Gastroesophageal sphincter (tissue), 4 donors: ENCODE data around the gene USP46. TPM values are rescaled to one million over a fixed set of nuclear protein-coding genes. Genes with fewer than 3 reads are reported as not detected.

ENCODE experiments used
- ATAC-seq: fragments of 150-250 bp; one replicate; pipeline ENCODE4 v1.9.1; 2016; ENCODE audit warnings: mild to moderate bottlenecking, moderate library complexity
- H3K27ac ChIP-seq, 4 donors: fragments of 200-600 bp; sonication (generic) in 3 of 4; 1 replicate in 3 of 4; 2 replicates in 1 of 4; pipeline ENCODE4 v1.5.1; 2016 to 2019
- H3K27me3 ChIP-seq: fragments of 200-600 bp; sonication (generic); one replicate; pipeline ENCODE4 v1.5.1; 2019
- H3K36me3 ChIP-seq, 2 donors: fragments of 200-600 bp; sonication (generic); one replicate each; pipeline ENCODE4 v1.5.1; 2019; ENCODE audit warnings: control low read depth in 1 of 2
- H3K4me1 ChIP-seq, 3 donors: fragments of 200-600 bp; sonication (generic); 1 replicate in 2 of 3; 2 replicates in 1 of 3; pipeline ENCODE4 v1.5.1; 2016 to 2019; ENCODE audit warnings: control low read depth in 2 of 3
- H3K4me3 ChIP-seq, 2 donors: fragments of 200-600 bp; sonication (generic); one replicate each; pipeline ENCODE4 v1.5.1; 2019; ENCODE audit warnings: mild to moderate bottlenecking in 1 of 2, moderate library complexity in 1 of 2
- H3K9me3 ChIP-seq, 3 donors: fragments of 200-600 bp; sonication (generic); one replicate each; pipeline ENCODE4 v1.5.1; 2017 to 2019; ENCODE audit warnings: control low read depth in 2 of 3
- EP300 ChIP-seq: sonication (generic); formaldehyde crosslinking; IDR thresholded peaks from one replicate; pipeline ENCODE4 v1.6.1; 2017; ENCODE audit warnings: antibody characterized with exemption, mild to moderate bottlenecking
- POLR2A ChIP-seq, 2 donors: fragments of 450-650 bp; IDR thresholded peaks; one replicate each; pipeline ENCODE4 v1.6.1; 2017; ENCODE audit warnings: antibody characterized with exemption in 2 of 2, mild to moderate bottlenecking in 2 of 2, moderate library complexity in 1 of 2
- POLR2AphosphoS5 ChIP-seq: sonication (generic); formaldehyde crosslinking; IDR thresholded peaks from one replicate; pipeline ENCODE4 v1.6.1; 2017; ENCODE audit warnings: antibody characterized with exemption
- WGBS, 2 donors: methylation state at CpG; one replicate each; pipeline ENCODE4 v1.1.5; 2018; ENCODE audit warnings: low coverage in 1 of 2; 5-methylcytosine and 5-hydroxymethylcytosine counted together
- total RNA-seq, 4 donors: library from RNA; depleted of rRNA; stranded (reverse); fragments of >200 nt; gene quantifications; one replicate each; pipeline ENCODE4 v1.1.0, GENCODE V29; 2016
- TF ChIP-seq, protein P1 (sequence below), 4 experiments: fragments of 200-600 bp in 2 of 4; fragments of 450-650 bp in 2 of 4; sonication (generic) in 1 of 4; IDR thresholded peaks; one replicate each; pipeline ENCODE4 v1.5.1; 2017 to 2019; ENCODE audit warnings: antibody characterized with exemption in 4 of 4, mild to moderate bottlenecking in 2 of 4, moderate library complexity in 2 of 4

Gene USP46
- total RNA-seq, 4 donors from 2014 or later: 8.1 to 9.5 (median 8.7) TPM

GRCh38 chr4:52604215-52604614 is 54.9 kb downstream of the USP46 start:
- no peak for ATAC-seq
- H3K27ac ChIP-seq: no peak overlapping the region
- no peaks in the 10 kb centered on the region for H3K27me3 ChIP-seq
- no peaks in the 10 kb centered on the region for H3K4me1 ChIP-seq
- peaks cover 0 to 83% of the 10 kb centered on the region in 2 donors for H3K36me3 ChIP-seq
- H3K9me3 ChIP-seq: no peaks in the 10 kb centered on the region
- no peak overlapping the region for H3K4me3 ChIP-seq
- TF ChIP-seq POLR2AphosphoS5 (no peak), POLR2A (IDR thresholded peaks at IDR 0.05) (no peak), EP300 (no peak)
- TF ChIP-seq, protein P1, sequence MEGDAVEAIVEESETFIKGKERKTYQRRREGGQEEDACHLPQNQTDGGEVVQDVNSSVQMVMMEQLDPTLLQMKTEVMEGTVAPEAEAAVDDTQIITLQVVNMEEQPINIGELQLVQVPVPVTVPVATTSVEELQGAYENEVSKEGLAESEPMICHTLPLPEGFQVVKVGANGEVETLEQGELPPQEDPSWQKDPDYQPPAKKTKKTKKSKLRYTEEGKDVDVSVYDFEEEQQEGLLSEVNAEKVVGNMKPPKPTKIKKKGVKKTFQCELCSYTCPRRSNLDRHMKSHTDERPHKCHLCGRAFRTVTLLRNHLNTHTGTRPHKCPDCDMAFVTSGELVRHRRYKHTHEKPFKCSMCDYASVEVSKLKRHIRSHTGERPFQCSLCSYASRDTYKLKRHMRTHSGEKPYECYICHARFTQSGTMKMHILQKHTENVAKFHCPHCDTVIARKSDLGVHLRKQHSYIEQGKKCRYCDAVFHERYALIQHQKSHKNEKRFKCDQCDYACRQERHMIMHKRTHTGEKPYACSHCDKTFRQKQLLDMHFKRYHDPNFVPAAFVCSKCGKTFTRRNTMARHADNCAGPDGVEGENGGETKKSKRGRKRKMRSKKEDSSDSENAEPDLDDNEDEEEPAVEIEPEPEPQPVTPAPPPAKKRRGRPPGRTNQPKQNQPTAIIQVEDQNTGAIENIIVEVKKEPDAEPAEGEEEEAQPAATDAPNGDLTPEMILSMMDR (IDR thresholded peaks at IDR 0.05): no peak
- 78 to 90% methylated on average over 3 of the region's 3 CpGs for WGBS, 2 donors

GRCh38 chr4:52600275-52600674 is 58.8 kb downstream of the USP46 start:
- no peak for TF ChIP-seq POLR2A (IDR thresholded peaks at IDR 0.05)
- no peak for TF ChIP-seq POLR2AphosphoS5
- no peak for TF ChIP-seq EP300
- TF ChIP-seq, protein P1 (IDR thresholded peaks at IDR 0.05): no peak
- Histone ChIP-seq H3K36me3 (peaks cover 5 to 76% of the 10 kb centered on the region in 2 donors), H3K27me3 (no peaks in the 10 kb centered on the region), H3K27ac (no peak overlapping the region), H3K4me1 (no peaks in the 10 kb centered on the region), H3K4me3 (no peak overlapping the region), H3K9me3 (no peaks in the 10 kb centered on the region)
- WGBS, 2 donors: 100% methylated on average over 2 of the region's 3 CpGs; no CpG with 5 or more reads in 1 of the 2 donors
- no peak for ATAC-seq

- TF ChIP-seq, protein P1 (IDR thresholded peaks at IDR 0.05): no peak
- TF ChIP-seq POLR2A (IDR thresholded peaks at IDR 0.05): no peak
- no peak for TF ChIP-seq EP300
- TF ChIP-seq POLR2AphosphoS5: no peak
- Histone ChIP-seq H3K27ac (no peak overlapping the region), H3K27me3 (no peaks in the 10 kb centered on the region), H3K4me1 (no peaks in the 10 kb centered on the region), H3K9me3 (no peaks in the 10 kb centered on the region), H3K4me3 (no peak overlapping the region), H3K36me3 (peaks cover 5 to 51% of the 10 kb centered on the region in 2 donors)
- WGBS, 2 donors: 80 to 100% methylated on average over 2 of the region's 2 CpGs
- ATAC-seq: no peak
These were observed 64.1 kb downstream of the USP46 start for GRCh38 chr4:52595001-52595400.

- WGBS, 2 donors: 78 to 90% methylated on average over 1 to 3 of the region's 3 CpGs
- TF ChIP-seq, protein P1 (IDR thresholded peaks at IDR 0.05): no peak
- no peak for TF ChIP-seq POLR2A (IDR thresholded peaks at IDR 0.05)
- TF ChIP-seq POLR2AphosphoS5: no peak
- TF ChIP-seq EP300: no peak
- H3K4me3 ChIP-seq: no peak overlapping the region
- H3K27me3 ChIP-seq: no peaks in the 10 kb centered on the region
- H3K36me3 ChIP-seq: peaks cover 5 to 28% of the 10 kb centered on the region in 2 donors
- H3K9me3 ChIP-seq: no peaks in the 10 kb centered on the region
- no peak overlapping the region for H3K27ac ChIP-seq
- no peak for ATAC-seq
- H3K4me1 ChIP-seq: no peaks in the 10 kb centered on the region
These were observed 66.8 kb downstream of the USP46 start for GRCh38 chr4:52592287-52592686.

DNA sequence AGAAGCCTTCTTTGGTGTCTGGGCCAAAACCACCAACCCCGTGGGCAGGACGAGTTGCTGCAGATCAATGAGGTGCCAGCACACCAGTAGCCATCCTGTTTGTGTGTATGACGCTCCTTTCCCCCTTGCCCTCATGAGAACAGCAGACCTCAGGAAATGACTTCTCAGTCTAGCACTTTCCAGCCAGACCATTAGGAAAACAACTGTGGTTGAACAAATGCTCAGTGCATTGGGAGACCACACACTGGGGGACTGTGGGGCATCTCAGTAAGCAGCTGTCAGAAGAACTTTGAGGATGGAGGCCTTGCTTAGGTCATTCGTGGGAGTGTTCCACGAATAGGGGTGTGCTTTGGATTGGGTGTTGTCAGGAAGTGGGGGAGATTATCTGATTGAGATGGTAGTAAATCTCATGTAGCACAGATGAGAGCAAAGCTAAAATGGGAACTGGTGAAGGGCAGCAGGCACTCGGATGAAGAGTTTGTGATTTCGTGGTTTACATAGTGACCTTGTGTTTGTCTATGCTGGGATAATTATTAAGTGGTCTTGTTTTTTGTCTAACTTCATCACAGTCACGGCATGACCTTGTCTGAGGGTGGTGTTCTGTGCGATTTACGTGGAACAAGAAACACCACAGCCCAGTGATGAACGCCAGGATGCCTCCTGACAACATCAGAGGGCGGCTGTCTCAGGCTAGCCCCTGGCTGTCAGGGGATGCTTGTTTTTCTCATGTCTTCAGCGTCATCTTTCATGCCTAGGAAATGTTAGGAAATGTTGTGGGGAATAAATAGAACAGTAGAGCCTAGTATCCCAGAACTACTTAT is 70.1 kb downstream of the USP46 start:
- Histone ChIP-seq H3K4me3 (no peak overlapping the region), H3K27me3 (no peaks in the 10 kb centered on the region), H3K9me3 (no peaks in the 10 kb centered on the region), H3K27ac (no peak overlapping the region), H3K4me1 (no peaks in the 10 kb centered on the region), H3K36me3 (peaks cover 0 to 5% of the 10 kb centered on the region in 2 donors)
- TF ChIP-seq EP300: no peak
- no peak for TF ChIP-seq POLR2AphosphoS5
- TF ChIP-seq, protein P1 (IDR thresholded peaks at IDR 0.05): no peak
- TF ChIP-seq POLR2A (IDR thresholded peaks at IDR 0.05): no peak
- WGBS, 2 donors: 72 to 88% methylated on average over 9 to 13 of the region's 13 CpGs
- no peak for ATAC-seq
